ENCODE results near the gene SOS2.

Gene SOS2

DNA sequence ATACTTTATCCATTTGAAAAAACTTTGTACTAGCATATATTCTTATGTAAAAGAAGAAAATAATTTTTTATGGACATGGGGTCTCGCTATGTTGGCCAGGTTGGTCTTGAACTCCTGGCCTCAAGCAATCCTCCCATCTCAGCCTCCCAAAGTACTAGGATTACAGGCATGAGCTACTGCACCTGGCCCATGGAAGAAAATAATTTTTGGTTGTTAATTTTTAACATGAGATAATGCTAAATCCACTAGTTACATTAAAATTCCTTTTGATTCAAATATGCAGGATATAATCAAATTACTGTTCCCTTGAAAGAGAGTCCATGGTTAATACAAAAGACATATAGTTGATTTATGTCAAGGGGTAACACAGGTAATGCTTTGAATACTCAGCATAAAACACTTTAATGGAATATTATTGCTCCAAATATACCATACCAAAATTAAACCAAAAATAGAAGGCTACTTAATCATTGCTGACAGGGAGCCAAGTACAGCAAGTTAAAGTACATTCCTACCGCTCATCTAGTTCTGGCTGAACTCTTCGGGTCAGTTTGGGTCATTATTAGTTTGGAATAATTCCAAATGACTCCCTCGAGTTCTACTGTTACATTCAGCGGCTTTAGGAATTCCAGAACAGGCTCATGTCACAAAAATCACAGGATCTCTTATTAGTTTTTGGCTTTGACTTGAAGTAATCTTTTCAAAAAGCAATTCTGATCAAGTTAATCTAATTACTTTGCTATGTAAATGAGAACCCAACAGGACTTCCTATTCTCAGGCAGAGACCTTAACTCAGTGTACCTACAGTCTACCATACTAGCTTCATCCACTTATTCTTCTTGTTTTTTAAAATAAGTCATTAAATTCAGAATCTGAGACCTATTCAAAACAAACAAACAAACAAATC lies 6.1 kb downstream of the SOS2 start:
- no peaks in the 10 kb centered on the region for H4K20me1 ChIP-seq (ENCODE audit: control insufficient read depth, insufficient read depth, low read depth, low read length)
- peak overlapping the region; percentile 47 for H3K4me2 ChIP-seq (ENCODE audit: low read length)
- H3K4me3 ChIP-seq (ENCODE audit: low read length): peak overlapping the region; percentile 22; the same call in 1 of the 2 replicates
- H3K27me3 ChIP-seq (ENCODE audit: control insufficient read depth, low read length): no peaks in the 10 kb centered on the region
- H3K27ac ChIP-seq (ENCODE audit: low read depth, low read length): no peak overlapping the region
- 0 out of 2 replicates have a peak, but pooled peaks cover 5% of the 10 kb centered on the region for H3K9me3 ChIP-seq (ENCODE audit: control insufficient read depth, insufficient read depth, low read length)
- H3K4me1 ChIP-seq (ENCODE audit: control insufficient read depth, low read length): peaks cover 32% of the 10 kb centered on the region
- peaks cover 85% of the 10 kb centered on the region for H3K79me2 ChIP-seq (ENCODE audit: control insufficient read depth, low read length)
- TF ChIP-seq CTCF (IDR thresholded peaks at IDR 0.05; ENCODE audit: low read depth, low read length, poor library complexity, severe bottlenecking) (no peak), EZH2phosphoT487 (IDR thresholded peaks at IDR 0.05; ENCODE audit: borderline replicate concordance, low read length) (no peak)
- no peaks in the 10 kb centered on the region for H3K9me2 ChIP-seq (replicated peaks; ENCODE audit: control insufficient read depth, low read length)
- peaks cover 6% of the 10 kb centered on the region for H3K36me3 ChIP-seq (ENCODE audit: control insufficient read depth, low read length)
- H3F3A ChIP-seq (ENCODE audit: control insufficient read depth, insufficient read depth): no peaks in the 10 kb centered on the region; the same call in 1 of the 2 replicates

DNA sequence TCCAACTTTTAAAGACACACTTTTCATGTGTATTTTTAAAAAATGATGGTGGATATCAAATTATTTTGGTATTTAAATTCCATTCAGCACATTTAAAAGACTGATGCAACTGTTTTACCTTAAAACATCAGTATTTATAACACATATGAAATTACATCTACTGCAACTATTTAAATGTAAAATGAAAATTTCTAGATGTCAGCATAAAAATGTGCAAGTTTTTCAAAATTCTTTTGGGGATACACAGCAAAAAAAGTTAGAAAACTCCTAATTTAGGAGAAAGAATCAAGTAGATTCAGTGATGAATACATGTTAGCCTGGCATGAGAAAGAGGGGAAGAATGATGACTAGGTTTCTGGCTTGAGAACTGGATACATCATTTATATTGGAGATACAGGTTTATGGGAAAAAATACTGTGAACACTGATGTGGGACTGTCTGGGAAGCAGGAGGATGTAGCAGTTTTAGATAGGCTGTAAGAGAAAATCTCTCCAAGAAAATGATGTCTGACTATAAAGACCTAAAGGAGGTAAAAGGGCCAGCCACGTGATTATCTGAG lies 9.2 kb downstream of the SOS2 start:
- Histone ChIP-seq H3K36me3 (ENCODE audit: control insufficient read depth, low read length) (no peaks in the 10 kb centered on the region), H3K4me1 (ENCODE audit: control insufficient read depth, low read length) (peaks cover 24% of the 10 kb centered on the region), H3K79me2 (ENCODE audit: control insufficient read depth, low read length) (peaks cover 71% of the 10 kb centered on the region), H3K4me2 (ENCODE audit: low read length) (no peak overlapping the region), H3K9me3 (ENCODE audit: control insufficient read depth, insufficient read depth, low read length) (no peaks in the 10 kb centered on the region), H3K4me3 (ENCODE audit: low read length) (no peak overlapping the region), H4K20me1 (ENCODE audit: control insufficient read depth, insufficient read depth, low read depth, low read length) (no peaks in the 10 kb centered on the region), H3K27me3 (ENCODE audit: control insufficient read depth, low read length) (no peaks in the 10 kb centered on the region), H3F3A (ENCODE audit: control insufficient read depth, insufficient read depth) (no peaks in the 10 kb centered on the region; the same call in 1 of the 2 replicates), H3K9me2 (replicated peaks; ENCODE audit: control insufficient read depth, low read length) (no peaks in the 10 kb centered on the region), H3K27ac (ENCODE audit: low read depth, low read length) (no peak overlapping the region)
- TF ChIP-seq EZH2phosphoT487 (IDR thresholded peaks at IDR 0.05; ENCODE audit: borderline replicate concordance, low read length) (no peak), CTCF (IDR thresholded peaks at IDR 0.05; ENCODE audit: low read depth, low read length, poor library complexity, severe bottlenecking) (no peak)

DNA sequence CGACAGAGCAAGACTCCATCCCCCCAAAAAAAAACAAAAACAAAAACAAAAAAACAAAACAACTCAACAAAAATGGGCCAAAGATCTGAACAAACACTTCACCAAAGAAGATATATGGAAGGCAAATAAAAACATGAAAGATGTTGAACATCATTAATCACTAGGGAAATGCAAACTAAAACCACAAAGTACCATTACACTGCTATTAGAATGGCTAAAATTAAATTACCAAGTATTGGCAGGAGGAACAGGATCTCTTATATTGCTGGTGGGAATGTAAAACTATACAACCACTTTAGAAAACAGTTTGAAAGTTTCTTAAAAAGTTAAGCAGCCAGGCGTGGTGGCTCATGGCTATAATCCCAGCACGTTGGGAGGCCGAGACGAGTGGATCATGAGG lies 12.9 kb downstream of the SOS2 start:
- H4K20me1 ChIP-seq (ENCODE audit: control insufficient read depth, insufficient read depth, low read depth, low read length): no peaks in the 10 kb centered on the region
- H3K4me2 ChIP-seq (ENCODE audit: low read length): no peak overlapping the region
- H3K27ac ChIP-seq (ENCODE audit: low read depth, low read length): no peak overlapping the region
- no peaks in the 10 kb centered on the region for H3K27me3 ChIP-seq (ENCODE audit: control insufficient read depth, low read length)
- no peaks in the 10 kb centered on the region; the same call in 1 of the 2 replicates for H3F3A ChIP-seq (ENCODE audit: control insufficient read depth, insufficient read depth)
- TF ChIP-seq EZH2phosphoT487 (IDR thresholded peaks at IDR 0.05; ENCODE audit: borderline replicate concordance, low read length): no peak
- no peak for TF ChIP-seq CTCF (IDR thresholded peaks at IDR 0.05; ENCODE audit: low read depth, low read length, poor library complexity, severe bottlenecking)
- no peaks in the 10 kb centered on the region for H3K9me3 ChIP-seq (ENCODE audit: control insufficient read depth, insufficient read depth, low read length)
- peaks cover 6% of the 10 kb centered on the region; the same call in 1 of the 2 replicates for H3K4me1 ChIP-seq (ENCODE audit: control insufficient read depth, low read length)
- H3K9me2 ChIP-seq (replicated peaks; ENCODE audit: control insufficient read depth, low read length): no peaks in the 10 kb centered on the region
- H3K36me3 ChIP-seq (ENCODE audit: control insufficient read depth, low read length): no peaks in the 10 kb centered on the region
- H3K79me2 ChIP-seq (ENCODE audit: control insufficient read depth, low read length): peaks cover 54% of the 10 kb centered on the region
- H3K4me3 ChIP-seq (ENCODE audit: low read length): no peak overlapping the region
